Psoas muscle (tissue), 8 donors: Measurements from ENCODE around the gene MAP1LC3C. TPM values are rescaled to one million over a fixed set of nuclear protein-coding genes. Genes with fewer than 3 reads are reported as not detected.

Experiments
- ATAC-seq, 4 donors: fragments of 200-7000 bp; cut with Tn5 transposase; one replicate each; pipeline ENCODE4 v1.9.1; 2020; ENCODE audit warnings: moderate library complexity in 3 of 4, mild to moderate bottlenecking in 2 of 4
- DNase-seq, 2 donors: peaks; one replicate each; pipeline ENCODE4 v3.0.0-alpha.2; 2020
- H3K27ac ChIP-seq: fragments of 200-600 bp; one replicate; pipeline ENCODE4 v1.8.0; 2022
- H3K27me3 ChIP-seq, 3 donors: fragments of 200-600 bp in 1 of 3; one replicate each; pipeline versions ENCODE4 v1.6.1 to v1.8.0; 2013 to 2022; ENCODE audit warnings: low read length in 2 of 3, mild to moderate bottlenecking in 2 of 3, moderate library complexity in 1 of 3; ENCODE audit not compliant: insufficient read depth in 3 of 3
- H3K36me3 ChIP-seq, 2 donors: fragments of 200-600 bp in 1 of 2; one replicate each; pipeline versions ENCODE4 v1.6.1 to v1.8.0; 2013 to 2022; ENCODE audit warnings: low read depth in 1 of 2, mild to moderate bottlenecking in 1 of 2, moderate library complexity in 1 of 2; ENCODE audit not compliant: insufficient read depth in 1 of 2
- H3K4me1 ChIP-seq: fragments of 200-600 bp; one replicate; pipeline ENCODE4 v1.8.0; 2022
- H3K4me3 ChIP-seq: fragments of 200-600 bp; one replicate; pipeline ENCODE4 v1.8.0; 2022; ENCODE audit warnings: mild to moderate bottlenecking
- H3K9me3 ChIP-seq: fragments of 200-600 bp; one replicate; pipeline ENCODE4 v1.8.0; 2022
- WGBS, 3 donors: extraction: QIAGEN DNeasy Blood & Tissue Kit; methylation state at CpG; one replicate each; pipeline versions ENCODE4 v1.1.6 to v1.1.7; 2013; 5-methylcytosine and 5-hydroxymethylcytosine counted together
- intact Hi-C, 2 donors: fragments of 100-400 bp; cut with DNase I; formaldehyde crosslinking; loops; one replicate each; pipeline versions ENCODE4 v1.11.0 to v1.14.2; 2022
- polyA plus RNA-seq, 3 donors: library from polyadenylated mRNA; stranded (reverse); fragments of 200-250 nt; gene quantifications; one replicate each; pipeline ENCODE4 v1.2.3, GENCODE V29; 2013
- total RNA-seq, 4 donors: library from RNA; stranded (reverse); fragmentation: NEBNext Ultra II Directional in 2 of 4; extraction: Animal tissue kit (Norgen Biotek cat#: 25700) in 2 of 4; gene quantifications; one replicate each; pipeline versions ENCODE4 v1.2.1 to v1.2.4, GENCODE V29; 2021 to 2023
- TF ChIP-seq, protein P1 (sequence below): fragments of 200-600 bp; IDR thresholded peaks from one replicate; pipeline ENCODE4 v1.8.0; 2022; ENCODE audit warnings: antibody characterized with exemption
- donor health status: healthy with polysubstance abuse.
- donor health status: DM: no; HTN: no; CAD: no; lungs with moderate emphysema.
- donor health status: Bipolar disorder and iron deficiency.
- donor health status: healthy.
- donor health status: DM: yes; HTN: yes; CAD: no.
- donor health status: DM: no; HTN: no; CAD: no.
- donor health status: DM: no; HTN: no; CAD: no.
- donor health status: DM: yes; HTN: yes; CAD: no.

MAP1LC3C gene
- total and polyA plus RNA-seq, 7 donors = 0.44 to 8.8 (median 4.2) TPM

DNA sequence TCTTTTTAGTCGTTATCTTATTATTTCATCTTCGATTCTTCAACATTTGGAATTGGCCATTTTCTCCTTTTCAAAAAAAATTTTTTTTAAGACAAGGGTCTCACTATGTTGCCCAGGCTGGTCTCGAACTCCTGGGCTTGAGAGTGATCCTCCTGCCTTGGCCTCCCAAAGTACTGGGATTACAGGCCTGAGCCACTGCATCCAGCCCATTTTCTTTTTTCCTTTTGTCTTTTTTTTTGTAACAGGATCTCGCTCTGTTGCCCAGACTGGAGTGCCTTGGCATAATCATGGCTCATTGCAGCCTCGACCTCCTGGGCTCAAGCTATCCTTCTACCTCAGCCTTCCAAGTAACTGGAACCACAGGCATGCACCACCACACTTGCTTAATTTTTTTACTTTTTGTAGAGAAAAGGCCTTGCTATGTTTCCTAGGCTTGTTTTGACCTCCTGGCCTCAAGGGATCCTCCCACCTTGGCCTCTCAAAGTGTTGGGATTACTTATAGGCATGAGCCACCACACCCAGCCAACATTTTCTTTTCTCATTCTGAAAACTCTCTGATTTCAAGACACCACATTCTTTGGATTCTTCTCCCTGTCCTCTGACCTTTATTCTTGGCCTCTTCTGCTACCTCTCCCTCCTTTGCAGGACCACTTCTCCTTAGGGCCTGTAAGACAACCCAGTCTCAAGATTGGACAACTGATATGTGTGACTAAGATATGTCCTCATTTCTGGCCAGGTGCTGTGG is 6.0 kb upstream of the MAP1LC3C start:
- Histone ChIP-seq H3K9me3 (no peaks in the 10 kb centered on the region), H3K27ac (no peak overlapping the region), H3K4me1 (no peaks in the 10 kb centered on the region), H3K36me3 (no peaks in the 10 kb centered on the region), H3K4me3 (no peak overlapping the region), H3K27me3 (no peaks in the 10 kb centered on the region)
- ATAC-seq (no peak), DNase-seq (no peak)
- intact Hi-C loops = no loop called here
- TF ChIP-seq, protein P1, sequence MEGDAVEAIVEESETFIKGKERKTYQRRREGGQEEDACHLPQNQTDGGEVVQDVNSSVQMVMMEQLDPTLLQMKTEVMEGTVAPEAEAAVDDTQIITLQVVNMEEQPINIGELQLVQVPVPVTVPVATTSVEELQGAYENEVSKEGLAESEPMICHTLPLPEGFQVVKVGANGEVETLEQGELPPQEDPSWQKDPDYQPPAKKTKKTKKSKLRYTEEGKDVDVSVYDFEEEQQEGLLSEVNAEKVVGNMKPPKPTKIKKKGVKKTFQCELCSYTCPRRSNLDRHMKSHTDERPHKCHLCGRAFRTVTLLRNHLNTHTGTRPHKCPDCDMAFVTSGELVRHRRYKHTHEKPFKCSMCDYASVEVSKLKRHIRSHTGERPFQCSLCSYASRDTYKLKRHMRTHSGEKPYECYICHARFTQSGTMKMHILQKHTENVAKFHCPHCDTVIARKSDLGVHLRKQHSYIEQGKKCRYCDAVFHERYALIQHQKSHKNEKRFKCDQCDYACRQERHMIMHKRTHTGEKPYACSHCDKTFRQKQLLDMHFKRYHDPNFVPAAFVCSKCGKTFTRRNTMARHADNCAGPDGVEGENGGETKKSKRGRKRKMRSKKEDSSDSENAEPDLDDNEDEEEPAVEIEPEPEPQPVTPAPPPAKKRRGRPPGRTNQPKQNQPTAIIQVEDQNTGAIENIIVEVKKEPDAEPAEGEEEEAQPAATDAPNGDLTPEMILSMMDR = no peak
- 84 to 89% (median 87%) methylated on average over 5 of the region's 5 CpGs for WGBS, 3 donors

DNA sequence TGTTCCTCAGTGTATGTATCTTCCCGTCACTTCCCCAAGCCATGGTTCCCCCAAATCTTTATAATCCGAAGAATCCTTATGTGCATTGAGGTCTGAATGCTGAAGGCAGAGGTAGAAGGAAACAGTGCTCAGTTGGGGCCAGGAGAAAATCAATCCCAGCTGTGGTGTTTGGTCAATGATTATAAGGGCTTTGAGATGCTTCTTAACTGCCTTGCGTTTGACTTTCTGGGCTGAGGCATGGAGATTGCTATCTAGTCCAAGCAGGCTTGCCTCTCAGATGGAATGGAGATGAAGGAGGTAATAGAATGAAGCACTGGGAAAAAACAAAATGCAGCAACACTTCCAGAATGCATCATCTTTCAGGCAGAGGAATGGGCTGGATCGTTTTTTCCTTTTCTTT is 3.6 kb upstream of the MAP1LC3C start:
- 63 to 75% (median 69%) methylated on average over 4 of the region's 4 CpGs for WGBS, 3 donors
- Histone ChIP-seq H3K9me3 (no peaks in the 10 kb centered on the region), H3K27me3 (no peaks in the 10 kb centered on the region), H3K4me3 (no peak overlapping the region), H3K27ac (no peak overlapping the region), H3K4me1 (no peaks in the 10 kb centered on the region), H3K36me3 (no peaks in the 10 kb centered on the region)
- DNase-seq (no peak), ATAC-seq (no peak)
- TF ChIP-seq, protein P1 = no peak
- intact Hi-C loops = no loop called here

DNA sequence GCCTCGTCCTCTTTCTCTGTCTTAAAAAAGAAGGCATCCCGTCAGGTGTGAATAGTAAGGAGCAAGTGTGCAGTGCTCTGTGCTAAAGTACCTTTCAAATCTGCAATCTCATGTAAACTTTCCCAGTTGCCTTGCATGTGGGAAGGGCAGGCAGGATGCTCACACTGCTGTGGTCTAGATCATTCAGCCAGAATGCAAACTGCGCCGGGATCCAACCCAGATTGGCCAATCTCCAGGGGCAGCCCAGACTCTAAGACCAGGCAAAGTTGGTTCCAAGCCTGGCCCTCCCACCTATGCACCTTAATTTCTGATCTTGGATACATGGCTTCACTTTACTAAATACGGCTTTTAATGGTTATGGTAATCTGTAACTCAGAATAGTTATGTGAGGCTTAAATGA is 3.2 kb upstream of the MAP1LC3C start:
- Histone ChIP-seq H3K4me1 (no peaks in the 10 kb centered on the region), H3K27ac (no peak overlapping the region), H3K4me3 (no peak overlapping the region), H3K36me3 (no peaks in the 10 kb centered on the region), H3K27me3 (no peaks in the 10 kb centered on the region), H3K9me3 (no peaks in the 10 kb centered on the region)
- 63 to 80% (median 67%) methylated on average over 5 of the region's 5 CpGs for WGBS, 3 donors
- ATAC-seq (no peak), DNase-seq (no peak)
- intact Hi-C loops = no loop called here
- TF ChIP-seq, protein P1 = no peak

DNA sequence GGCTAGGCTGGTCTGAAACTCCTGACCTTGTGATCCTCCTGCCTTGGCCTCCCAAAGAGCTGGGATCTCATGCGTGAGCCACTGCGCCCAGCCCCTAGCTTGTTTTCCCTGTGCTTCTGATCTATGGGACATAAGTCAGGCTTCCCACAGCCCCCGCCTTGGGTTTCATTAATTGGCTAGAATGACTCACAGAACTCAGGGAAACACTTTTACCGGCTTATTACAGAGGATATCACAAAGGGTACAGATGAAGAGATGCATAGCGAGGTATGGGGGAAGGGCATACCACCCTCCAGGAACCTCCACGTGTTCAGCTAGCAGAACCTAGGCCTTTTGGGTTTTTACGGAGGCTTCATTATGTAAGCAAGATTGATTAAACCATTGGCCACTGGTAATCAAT is 1.5 kb upstream of the MAP1LC3C start:
- Histone ChIP-seq H3K36me3 (no peaks in the 10 kb centered on the region), H3K4me3 (no peak overlapping the region), H3K27ac (no peak overlapping the region), H3K27me3 (no peaks in the 10 kb centered on the region), H3K4me1 (no peaks in the 10 kb centered on the region), H3K9me3 (no peaks in the 10 kb centered on the region)
- TF ChIP-seq, protein P1 = no peak
- ATAC-seq (no peak), DNase-seq (no peak)
- WGBS, 3 donors = 86 to 94% (median 92%) methylated on average over 7 of the region's 7 CpGs
- intact Hi-C loops = no loop called here
